BE2C (cell line): ENCODE data around the gene CPB2.

Source experiments
- DNase-seq: peaks from one replicate; pipeline ENCODE4 v3.0.0-alpha.2; 2020
- H3K27me3 ChIP-seq: fragments of 250-450 bp; sonication (Bioruptor Pico); 2 replicates; pipeline ENCODE4 v1.5.1; 2020; ENCODE audit warnings: mild to moderate bottlenecking
- H3K36me3 ChIP-seq: fragments of 250-450 bp; sonication (Bioruptor Pico); 2 replicates; pipeline ENCODE4 v1.5.1; 2020; ENCODE audit warnings: mild to moderate bottlenecking
- H3K4me1 ChIP-seq: fragments of 250-450 bp; sonication (Bioruptor Pico); 2 replicates; pipeline ENCODE4 v1.5.1; 2020
- H3K4me3 ChIP-seq: 2 replicates; pipeline ENCODE4 v1.5.1; 2011; ENCODE audit warnings: low read depth, low read length
- H3K9me3 ChIP-seq: fragments of 250-450 bp; sonication (Bioruptor Pico); 2 replicates; pipeline ENCODE4 v1.5.1; 2020
- TF ChIP-seq, protein P1 (sequence below): IDR thresholded peaks from 2 replicates; pipeline ENCODE4 v1.5.1; 2012; ENCODE audit warnings: mild to moderate bottlenecking, low read depth, low read length

CPB2 gene

GRCh38 chr13:46119883-46120614, 15.2 kb upstream of the CPB2 start:
- no peaks in the 10 kb centered on the region for H3K4me1 ChIP-seq
- H3K36me3 ChIP-seq, result no peaks in the 10 kb centered on the region
- H3K4me3 ChIP-seq, result no peak overlapping the region
- TF ChIP-seq, protein P1, sequence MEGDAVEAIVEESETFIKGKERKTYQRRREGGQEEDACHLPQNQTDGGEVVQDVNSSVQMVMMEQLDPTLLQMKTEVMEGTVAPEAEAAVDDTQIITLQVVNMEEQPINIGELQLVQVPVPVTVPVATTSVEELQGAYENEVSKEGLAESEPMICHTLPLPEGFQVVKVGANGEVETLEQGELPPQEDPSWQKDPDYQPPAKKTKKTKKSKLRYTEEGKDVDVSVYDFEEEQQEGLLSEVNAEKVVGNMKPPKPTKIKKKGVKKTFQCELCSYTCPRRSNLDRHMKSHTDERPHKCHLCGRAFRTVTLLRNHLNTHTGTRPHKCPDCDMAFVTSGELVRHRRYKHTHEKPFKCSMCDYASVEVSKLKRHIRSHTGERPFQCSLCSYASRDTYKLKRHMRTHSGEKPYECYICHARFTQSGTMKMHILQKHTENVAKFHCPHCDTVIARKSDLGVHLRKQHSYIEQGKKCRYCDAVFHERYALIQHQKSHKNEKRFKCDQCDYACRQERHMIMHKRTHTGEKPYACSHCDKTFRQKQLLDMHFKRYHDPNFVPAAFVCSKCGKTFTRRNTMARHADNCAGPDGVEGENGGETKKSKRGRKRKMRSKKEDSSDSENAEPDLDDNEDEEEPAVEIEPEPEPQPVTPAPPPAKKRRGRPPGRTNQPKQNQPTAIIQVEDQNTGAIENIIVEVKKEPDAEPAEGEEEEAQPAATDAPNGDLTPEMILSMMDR, result no peak
- no peaks in the 10 kb centered on the region for H3K27me3 ChIP-seq
- DNase-seq, result peak; percentile 26
- no peaks in the 10 kb centered on the region for H3K9me3 ChIP-seq

DNA sequence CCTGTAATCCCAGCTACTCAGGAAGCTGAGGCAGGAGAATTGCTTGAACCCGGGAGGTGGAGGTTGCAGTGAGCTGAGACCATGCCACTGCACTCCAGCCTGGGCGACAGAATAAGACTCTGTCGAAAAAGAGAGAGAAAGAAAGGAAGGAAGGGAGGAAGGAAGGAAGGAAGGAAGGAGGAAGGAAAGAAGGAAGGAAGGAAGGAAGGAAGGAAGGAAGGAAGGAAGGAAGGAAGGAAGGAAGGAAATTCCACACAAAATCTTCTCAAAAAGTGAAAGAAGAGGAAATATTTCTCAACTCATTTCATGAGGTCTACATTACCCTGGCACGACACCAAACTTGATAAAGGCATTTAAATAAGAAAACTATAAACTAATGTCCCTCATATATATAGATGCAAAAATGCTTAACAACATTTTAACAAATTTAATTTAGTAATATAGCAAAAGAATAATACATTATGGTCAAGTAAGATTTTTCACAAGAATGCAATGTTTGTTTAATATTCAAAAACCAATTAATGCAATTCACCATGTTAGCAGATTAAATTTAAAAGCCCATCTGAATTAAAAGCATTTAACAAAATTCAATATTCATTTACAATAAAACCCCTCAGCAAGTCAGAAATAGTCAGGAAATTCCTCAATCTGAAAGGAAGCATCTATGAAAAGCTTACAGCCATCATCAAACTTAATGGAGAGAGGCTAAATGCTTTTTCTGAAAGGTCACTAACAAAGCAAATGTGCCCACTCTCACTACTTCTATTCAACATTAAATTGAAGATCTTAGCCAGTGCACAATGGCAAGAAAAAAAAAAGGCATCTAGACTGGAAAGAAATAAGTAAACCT, 12.0 kb upstream of the CPB2 start:
- DNase-seq, result no peak
- Histone ChIP-seq H3K27me3 (no peaks in the 10 kb centered on the region), H3K36me3 (no peaks in the 10 kb centered on the region), H3K9me3 (no peaks in the 10 kb centered on the region), H3K4me1 (no peaks in the 10 kb centered on the region), H3K4me3 (no peak overlapping the region)
- TF ChIP-seq, protein P1, result no peak

DNA sequence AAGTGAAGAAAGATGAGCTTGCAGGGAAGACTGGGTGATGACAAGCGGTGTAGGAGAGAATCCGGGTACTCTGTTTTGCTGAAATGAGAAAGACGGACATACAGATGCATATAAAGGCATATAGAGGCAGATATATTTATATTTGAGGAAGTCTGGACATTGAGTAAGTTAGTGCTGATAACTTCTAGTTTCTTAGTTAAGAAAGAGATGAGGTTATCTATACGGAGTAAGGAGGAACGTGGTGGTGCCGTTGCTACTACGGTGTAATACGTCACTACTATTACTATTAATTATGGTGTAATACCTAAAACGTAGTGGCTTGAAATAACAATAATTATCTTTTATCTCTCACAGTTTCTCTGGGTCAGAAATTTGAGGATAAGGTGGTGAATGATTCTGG, 9.8 kb upstream of the CPB2 start:
- Histone ChIP-seq H3K36me3 (no peaks in the 10 kb centered on the region), H3K4me3 (no peak overlapping the region), H3K4me1 (no peaks in the 10 kb centered on the region), H3K27me3 (no peaks in the 10 kb centered on the region; the same call in 1 of the 2 replicates), H3K9me3 (no peaks in the 10 kb centered on the region)
- TF ChIP-seq, protein P1, result no peak
- DNase-seq, result no peak

- DNase-seq, result no peak
- H3K4me3 ChIP-seq, result no peak overlapping the region
- H3K9me3 ChIP-seq, result no peaks in the 10 kb centered on the region
- H3K4me1 ChIP-seq, result no peaks in the 10 kb centered on the region
- H3K27me3 ChIP-seq, result no peaks in the 10 kb centered on the region; the same call in 1 of the 2 replicates
- no peaks in the 10 kb centered on the region for H3K36me3 ChIP-seq
- TF ChIP-seq, protein P1, result no peak
Observed at GRCh38 chr13:46113596-46113995, 8.8 kb upstream of the CPB2 start.

DNA sequence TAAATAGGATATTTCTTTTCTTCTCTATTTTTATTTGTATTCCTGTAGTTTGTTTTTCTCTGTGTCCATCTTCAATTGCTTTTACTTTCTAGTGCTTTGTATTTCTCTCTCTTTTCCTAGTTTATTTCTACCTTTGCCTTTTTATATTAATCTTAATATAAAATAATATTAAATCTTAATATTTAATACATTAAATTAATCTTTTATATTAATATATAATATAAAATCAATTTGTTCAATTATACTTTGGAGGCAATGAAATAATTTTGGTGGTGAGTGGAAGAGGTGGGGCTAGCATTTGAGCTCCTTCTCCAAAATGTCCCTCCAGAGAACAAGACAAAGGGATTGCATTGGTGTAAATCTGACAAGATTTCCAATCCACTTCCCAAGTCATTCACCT, 6.3 kb upstream of the CPB2 start:
- Histone ChIP-seq H3K9me3 (no peaks in the 10 kb centered on the region), H3K4me1 (no peaks in the 10 kb centered on the region), H3K27me3 (no peaks in the 10 kb centered on the region; the same call in 1 of the 2 replicates), H3K36me3 (no peaks in the 10 kb centered on the region), H3K4me3 (no peak overlapping the region)
- no peak for DNase-seq
- TF ChIP-seq, protein P1, result no peak

GRCh38 chr13:46109451-46109850, 4.6 kb upstream of the CPB2 start:
- Histone ChIP-seq H3K27me3 (no peaks in the 10 kb centered on the region; the same call in 1 of the 2 replicates), H3K9me3 (no peaks in the 10 kb centered on the region), H3K36me3 (no peaks in the 10 kb centered on the region), H3K4me3 (no peak overlapping the region), H3K4me1 (no peaks in the 10 kb centered on the region)
- DNase-seq, result no peak
- TF ChIP-seq, protein P1, result no peak
